ENCODE results near the gene RGS18. TPM values are rescaled to one million over a fixed set of nuclear protein-coding genes. Genes with fewer than 3 reads are reported as not detected.
"Not testable (repeated sequence)": the region's sequence is repeated elsewhere in the genome, so short reads cannot be mapped to it uniquely, and the experiment has no call there.

Gene RGS18
- total RNA-seq, 2 experiments from 2014 or later = 14.6 TPM; not detected in 1

DNA sequence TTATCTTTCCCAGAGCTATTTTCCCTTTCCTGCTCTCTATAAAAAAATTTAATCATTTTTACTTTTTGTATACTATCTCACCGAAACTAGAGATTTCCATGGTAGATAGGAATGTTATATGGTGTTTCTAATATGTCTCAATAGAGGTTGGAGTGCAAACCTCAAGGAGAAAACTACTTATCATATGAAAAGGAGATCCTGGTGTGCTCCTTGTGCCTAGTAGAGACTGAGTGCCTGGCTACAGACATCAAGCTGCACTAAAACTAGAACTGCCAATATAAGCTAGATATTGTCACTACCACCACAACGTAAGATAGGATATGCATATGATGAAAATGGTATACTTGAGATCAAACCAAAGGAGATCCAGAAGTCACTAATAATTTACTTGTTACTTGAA, 67.0 kb downstream of the RGS18 start:
- no peak for DNase-seq (ENCODE audit: low spot score)
- H2AFZ ChIP-seq (ENCODE audit: low read length) = no peak overlapping the region
- intact Hi-C loops (cut with micrococcal nuclease; ENCODE audit: unreplicated experiment) = no loop called here
- no peaks in the 10 kb centered on the region for H3K9me2 ChIP-seq (ENCODE audit: insufficient read depth, low read length)
- H3K9me3 ChIP-seq (ENCODE audit: low read length) = no peaks in the 10 kb centered on the region
- CTCF ChIA-PET (ENCODE audit: unreplicated experiment) = no interaction called here
- no TSS peak for BruUV-seq (replicated peaks)
- no peaks in the 10 kb centered on the region for H3K79me2 ChIP-seq (ENCODE audit: insufficient read depth, low read depth, low read length)
- H3K4me3 ChIP-seq (ENCODE audit: low read depth, low read length, poor library complexity, severe bottlenecking) = no peak overlapping the region
- H3K4me1 ChIP-seq (ENCODE audit: insufficient read depth, low read length, poor library complexity, severe bottlenecking) = no peaks in the 10 kb centered on the region
- H3K27ac ChIP-seq (ENCODE audit: low read depth, low read length, poor library complexity, severe bottlenecking) = no peak overlapping the region
- TF ChIP-seq EZH2phosphoT487 (IDR thresholded peaks at IDR 0.05; ENCODE audit: borderline replicate concordance, low read depth, low read length) = no peak
- TF ChIP-seq, protein P1, sequence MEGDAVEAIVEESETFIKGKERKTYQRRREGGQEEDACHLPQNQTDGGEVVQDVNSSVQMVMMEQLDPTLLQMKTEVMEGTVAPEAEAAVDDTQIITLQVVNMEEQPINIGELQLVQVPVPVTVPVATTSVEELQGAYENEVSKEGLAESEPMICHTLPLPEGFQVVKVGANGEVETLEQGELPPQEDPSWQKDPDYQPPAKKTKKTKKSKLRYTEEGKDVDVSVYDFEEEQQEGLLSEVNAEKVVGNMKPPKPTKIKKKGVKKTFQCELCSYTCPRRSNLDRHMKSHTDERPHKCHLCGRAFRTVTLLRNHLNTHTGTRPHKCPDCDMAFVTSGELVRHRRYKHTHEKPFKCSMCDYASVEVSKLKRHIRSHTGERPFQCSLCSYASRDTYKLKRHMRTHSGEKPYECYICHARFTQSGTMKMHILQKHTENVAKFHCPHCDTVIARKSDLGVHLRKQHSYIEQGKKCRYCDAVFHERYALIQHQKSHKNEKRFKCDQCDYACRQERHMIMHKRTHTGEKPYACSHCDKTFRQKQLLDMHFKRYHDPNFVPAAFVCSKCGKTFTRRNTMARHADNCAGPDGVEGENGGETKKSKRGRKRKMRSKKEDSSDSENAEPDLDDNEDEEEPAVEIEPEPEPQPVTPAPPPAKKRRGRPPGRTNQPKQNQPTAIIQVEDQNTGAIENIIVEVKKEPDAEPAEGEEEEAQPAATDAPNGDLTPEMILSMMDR (conservative IDR thresholded peaks at IDR 0.05; ENCODE audit: low read length) = no peak
- no peaks in the 10 kb centered on the region for H3K36me3 ChIP-seq (ENCODE audit: insufficient read depth, low read length)
- no peaks in the 10 kb centered on the region for H4K20me1 ChIP-seq (ENCODE audit: insufficient read depth, low read length)
- POLR2A ChIA-PET = interaction anchor here (1.1 kb wide), 1 partner anchor 62 kb away, joined by 4 read pairs; no protein-coding TSS in a partner anchor
- H3K4me2 ChIP-seq (ENCODE audit: low read length) = no peak overlapping the region

DNA sequence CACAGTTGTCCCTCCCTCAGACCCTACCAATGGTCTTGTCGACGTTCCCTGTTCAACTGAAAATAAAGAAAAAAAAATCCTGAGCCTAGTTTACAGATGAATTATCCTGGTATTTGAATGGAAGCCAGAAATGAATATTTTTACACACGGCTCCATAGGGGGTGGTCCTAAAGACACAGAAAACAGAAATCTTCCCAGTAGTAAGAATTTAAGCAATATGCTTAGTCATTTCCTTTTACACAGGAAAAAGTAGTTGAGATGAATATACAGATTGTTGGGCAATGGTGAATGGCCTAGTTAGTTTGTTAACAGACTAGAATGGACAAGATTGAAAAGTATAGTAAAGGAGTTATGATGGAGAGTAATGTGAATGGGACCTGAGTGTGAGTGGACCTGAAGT, 67.4 kb downstream of the RGS18 start:
- DNase-seq (ENCODE audit: low spot score) = no peak
- no TSS peak for BruUV-seq (replicated peaks)
- H3K9me2 ChIP-seq (ENCODE audit: insufficient read depth, low read length) = no peaks in the 10 kb centered on the region
- CTCF ChIA-PET (ENCODE audit: unreplicated experiment) = no interaction called here
- no peaks in the 10 kb centered on the region for H4K20me1 ChIP-seq (ENCODE audit: insufficient read depth, low read length)
- intact Hi-C loops (cut with micrococcal nuclease; ENCODE audit: unreplicated experiment) = no loop called here
- no peak overlapping the region for H3K4me2 ChIP-seq (ENCODE audit: low read length)
- TF ChIP-seq, protein P1 (conservative IDR thresholded peaks at IDR 0.05; ENCODE audit: low read length) = no peak
- no peak for TF ChIP-seq EZH2phosphoT487 (IDR thresholded peaks at IDR 0.05; ENCODE audit: borderline replicate concordance, low read depth, low read length)
- no peaks in the 10 kb centered on the region for H3K9me3 ChIP-seq (ENCODE audit: low read length)
- H3K4me1 ChIP-seq (ENCODE audit: insufficient read depth, low read length, poor library complexity, severe bottlenecking) = no peaks in the 10 kb centered on the region
- H3K79me2 ChIP-seq (ENCODE audit: insufficient read depth, low read depth, low read length) = no peaks in the 10 kb centered on the region
- H3K36me3 ChIP-seq (ENCODE audit: insufficient read depth, low read length) = no peaks in the 10 kb centered on the region
- no peak overlapping the region for H2AFZ ChIP-seq (ENCODE audit: low read length)
- no peak overlapping the region for H3K4me3 ChIP-seq (ENCODE audit: low read depth, low read length, poor library complexity, severe bottlenecking)
- POLR2A ChIA-PET = interaction anchor here (1.1 kb wide), 1 partner anchor 62 kb away, joined by 4 read pairs; no protein-coding TSS in a partner anchor
- no peak overlapping the region for H3K27ac ChIP-seq (ENCODE audit: low read depth, low read length, poor library complexity, severe bottlenecking)

DNA sequence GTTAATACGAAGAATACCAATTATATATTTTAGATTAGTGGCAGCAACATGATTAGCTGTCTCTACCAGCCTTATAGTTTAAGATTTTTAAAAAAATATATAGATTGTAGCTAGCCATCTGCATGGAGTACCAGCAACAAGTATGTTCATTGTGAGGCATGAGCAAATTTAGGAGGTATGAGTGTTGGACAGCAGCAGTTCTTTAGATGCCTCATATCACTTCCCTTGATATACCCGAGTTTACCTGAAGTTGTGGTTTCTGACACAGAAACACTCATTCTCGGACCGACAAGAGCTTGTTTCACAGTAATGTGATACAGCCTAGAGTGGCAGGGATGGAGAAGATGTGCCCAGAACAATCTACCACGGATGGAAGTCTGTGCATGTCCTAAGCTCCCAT, 69.1 kb downstream of the RGS18 start:
- Histone ChIP-seq H3K9me2 (ENCODE audit: insufficient read depth, low read length) (no peaks in the 10 kb centered on the region), H3K79me2 (ENCODE audit: insufficient read depth, low read depth, low read length) (no peaks in the 10 kb centered on the region), H3K27ac (ENCODE audit: low read depth, low read length, poor library complexity, severe bottlenecking) (no peak overlapping the region), H4K20me1 (ENCODE audit: insufficient read depth, low read length) (no peaks in the 10 kb centered on the region), H3K9me3 (ENCODE audit: low read length) (no peaks in the 10 kb centered on the region), H3K4me1 (ENCODE audit: insufficient read depth, low read length, poor library complexity, severe bottlenecking) (no peaks in the 10 kb centered on the region), H2AFZ (ENCODE audit: low read length) (no peak overlapping the region), H3K4me2 (ENCODE audit: low read length) (no peak overlapping the region), H3K4me3 (ENCODE audit: low read depth, low read length, poor library complexity, severe bottlenecking) (no peak overlapping the region), H3K36me3 (ENCODE audit: insufficient read depth, low read length) (no peaks in the 10 kb centered on the region)
- BruUV-seq (replicated peaks) = no TSS peak
- intact Hi-C loops (cut with micrococcal nuclease; ENCODE audit: unreplicated experiment) = no loop called here
- CTCF ChIA-PET (ENCODE audit: unreplicated experiment) = no interaction called here
- TF ChIP-seq, protein P1 (conservative IDR thresholded peaks at IDR 0.05; ENCODE audit: low read length) = no peak
- TF ChIP-seq EZH2phosphoT487 (IDR thresholded peaks at IDR 0.05; ENCODE audit: borderline replicate concordance, low read depth, low read length) = no peak
- DNase-seq (ENCODE audit: low spot score) = no peak
- POLR2A ChIA-PET = interaction anchor here (0.6 to 0.7 kb wide), 2 partner anchors 53 to 379 kb away, joined by 3 read pairs; no protein-coding TSS in a partner anchor

DNA sequence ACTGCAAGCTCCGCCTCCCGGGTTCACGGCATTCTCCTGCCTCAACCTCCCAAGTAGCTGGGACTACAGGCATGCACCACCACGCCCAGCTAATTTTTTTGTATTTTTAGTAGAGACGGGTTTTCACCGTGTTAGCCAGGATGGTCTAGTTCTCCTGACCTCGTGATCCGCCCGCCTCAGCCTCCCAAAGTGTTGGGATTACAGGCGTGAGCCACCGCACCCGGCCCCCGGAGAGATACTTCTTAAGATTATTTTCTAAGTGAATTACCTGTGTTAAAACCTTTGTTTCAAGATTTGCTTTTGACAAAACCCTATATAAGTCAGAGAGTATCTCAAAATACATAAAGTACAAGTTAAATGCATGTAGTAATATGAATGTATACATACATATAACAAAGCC, 69.7 kb downstream of the RGS18 start:
- H3K27ac ChIP-seq (ENCODE audit: low read depth, low read length, poor library complexity, severe bottlenecking); H3K4me3 ChIP-seq (ENCODE audit: low read depth, low read length, poor library complexity, severe bottlenecking); H2AFZ ChIP-seq (ENCODE audit: low read length); H3K4me2 ChIP-seq (ENCODE audit: low read length); DNase-seq (ENCODE audit: low spot score); H3K36me3 ChIP-seq (ENCODE audit: insufficient read depth, low read length); H3K9me2 ChIP-seq (ENCODE audit: insufficient read depth, low read length); BruUV-seq (replicated peaks); intact Hi-C loops (cut with micrococcal nuclease; ENCODE audit: unreplicated experiment); H3K4me1 ChIP-seq (ENCODE audit: insufficient read depth, low read length, poor library complexity, severe bottlenecking); H3K79me2 ChIP-seq (ENCODE audit: insufficient read depth, low read depth, low read length); CTCF ChIA-PET (ENCODE audit: unreplicated experiment); H3K9me3 ChIP-seq (ENCODE audit: low read length); H4K20me1 ChIP-seq (ENCODE audit: insufficient read depth, low read length): not testable (repeated sequence)
- POLR2A ChIA-PET = interaction anchor here (0.6 to 0.7 kb wide), 2 partner anchors 45 to 716 kb away, joined by 3 read pairs; no protein-coding TSS in a partner anchor
